Neural cell (in vitro differentiated cells): ENCODE data around the gene SLC38A1.

Source experiments
- CTCF ChIP-seq: fragments of 450-650 bp; IDR thresholded peaks from 2 replicates; pipeline ENCODE4 v1.5.1; 2014; ENCODE audit warnings: antibody characterized with exemption, mild to moderate bottlenecking, moderate library complexity; ENCODE audit not compliant: poor library complexity, severe bottlenecking
- TAF1 ChIP-seq: IDR thresholded peaks from 2 replicates; pipeline ENCODE4 v1.6.1; 2012; ENCODE audit warnings: low read depth

DNA sequence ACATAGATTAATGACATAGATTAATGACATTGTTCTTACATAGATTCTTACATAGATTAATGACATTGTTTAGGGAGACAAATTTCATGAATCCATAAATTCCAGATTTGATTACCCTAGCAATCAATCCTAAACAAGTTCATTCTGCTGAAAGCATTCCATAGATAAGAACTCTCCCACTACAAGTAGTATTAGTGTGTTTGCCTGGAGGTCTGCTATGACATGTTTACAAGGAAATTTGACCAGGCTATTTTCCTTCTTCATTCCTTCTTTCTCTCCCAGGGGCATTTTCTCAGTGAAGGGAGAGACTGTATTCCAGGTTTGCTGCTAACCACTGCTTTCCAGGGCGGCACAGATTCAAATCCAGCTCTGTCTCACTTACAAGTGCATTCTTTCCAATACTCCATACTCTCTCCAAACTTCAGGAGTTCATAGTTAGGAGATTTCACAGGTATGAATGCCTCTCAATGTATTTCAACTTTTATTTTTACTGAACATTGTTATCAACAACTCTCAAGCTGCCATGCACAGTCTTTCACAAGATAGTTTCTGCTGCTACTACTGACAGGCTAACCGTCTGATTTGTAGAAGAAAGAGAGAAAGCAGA, 134.5 kb downstream of the SLC38A1 start:
- TF ChIP-seq CTCF (no peak), TAF1 (no peak)
